ENCODE results near the gene TUBB8.
"Not testable (repeated sequence)": the region's sequence is repeated elsewhere in the genome, so short reads cannot be mapped to it uniquely, and the experiment has no call there.

The TUBB8 gene

DNA sequence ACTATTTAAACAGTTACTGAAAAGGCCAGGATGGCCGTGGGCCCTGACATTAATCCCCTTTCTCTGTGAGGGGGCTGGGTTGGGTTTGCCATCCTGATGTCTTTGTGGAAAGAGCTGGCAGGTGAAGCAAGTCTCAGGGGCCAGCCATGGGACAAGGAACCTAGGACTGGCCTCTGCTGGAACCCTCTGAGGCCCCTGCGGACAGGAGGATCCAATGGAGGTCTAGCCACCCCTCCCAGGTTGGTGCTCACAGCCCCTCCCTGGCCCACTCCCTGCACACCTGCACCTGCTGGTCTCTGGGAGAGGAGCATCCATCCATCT, 35.8 kb downstream of the TUBB8 start:
- not testable (repeated sequence) for DNase-seq

DNA sequence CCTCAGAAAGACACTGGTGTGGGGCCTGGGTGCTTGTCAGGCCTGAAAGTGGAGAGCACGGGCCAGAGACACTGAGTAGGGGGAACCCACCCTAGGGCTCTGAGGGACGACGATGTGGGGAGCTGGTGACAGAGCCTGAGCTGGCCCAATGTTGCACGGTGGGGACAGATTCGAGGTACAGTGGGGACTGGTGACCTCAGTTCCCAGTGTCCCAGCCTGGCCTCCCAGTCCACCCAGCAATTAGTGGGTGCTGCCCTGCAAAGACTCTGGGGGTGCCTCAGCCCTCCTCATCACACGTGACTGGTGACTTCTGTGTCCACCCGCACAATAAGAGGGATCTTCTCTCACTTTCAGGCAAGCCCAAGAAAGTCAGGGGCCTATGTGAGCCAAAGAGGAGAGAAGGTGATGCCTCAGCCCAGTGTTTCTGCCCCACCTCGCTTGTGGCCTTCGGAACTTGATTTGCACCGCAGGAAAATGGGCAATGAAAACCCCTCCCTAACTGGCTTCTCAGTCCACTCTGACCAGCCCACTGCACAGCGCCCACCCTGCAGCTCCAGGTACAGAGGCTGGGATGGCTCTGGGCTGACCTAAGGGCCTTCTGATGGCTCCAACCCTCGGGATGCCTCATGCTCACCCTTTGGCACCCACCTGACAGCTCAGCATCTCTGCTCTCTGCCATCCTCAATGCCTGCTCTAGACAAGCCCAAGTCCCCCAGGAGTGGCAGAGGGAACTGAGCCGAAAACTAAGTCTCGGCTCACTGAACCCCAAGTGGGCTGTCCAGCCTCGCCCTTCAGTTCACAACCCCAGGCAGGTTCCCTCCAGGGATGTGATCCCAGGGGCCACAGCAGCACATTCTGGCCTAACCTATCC, 36.4 kb downstream of the TUBB8 start:
- not testable (repeated sequence) for DNase-seq

DNA sequence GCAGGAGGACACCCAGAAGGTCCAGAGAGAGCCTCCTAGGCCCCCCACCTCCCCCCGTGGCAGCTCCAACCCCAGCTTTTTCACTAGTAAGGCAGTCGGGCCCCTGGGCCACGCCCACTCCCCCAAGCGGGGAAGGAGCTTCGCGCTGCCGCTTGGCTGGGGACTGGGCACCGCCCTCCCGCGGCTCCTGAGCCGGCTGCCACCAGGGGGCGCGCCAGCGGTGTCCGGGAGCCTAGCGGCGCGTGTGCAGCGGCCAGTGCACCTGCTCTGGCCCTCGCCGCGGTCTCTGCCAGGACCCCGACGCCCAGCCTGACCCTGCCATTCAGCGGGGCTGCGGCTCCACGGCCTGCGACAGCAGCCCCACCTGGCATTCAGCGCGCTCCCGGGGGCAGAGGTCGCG, 37.8 kb downstream of the TUBB8 start:
- not testable (repeated sequence) for DNase-seq

DNA sequence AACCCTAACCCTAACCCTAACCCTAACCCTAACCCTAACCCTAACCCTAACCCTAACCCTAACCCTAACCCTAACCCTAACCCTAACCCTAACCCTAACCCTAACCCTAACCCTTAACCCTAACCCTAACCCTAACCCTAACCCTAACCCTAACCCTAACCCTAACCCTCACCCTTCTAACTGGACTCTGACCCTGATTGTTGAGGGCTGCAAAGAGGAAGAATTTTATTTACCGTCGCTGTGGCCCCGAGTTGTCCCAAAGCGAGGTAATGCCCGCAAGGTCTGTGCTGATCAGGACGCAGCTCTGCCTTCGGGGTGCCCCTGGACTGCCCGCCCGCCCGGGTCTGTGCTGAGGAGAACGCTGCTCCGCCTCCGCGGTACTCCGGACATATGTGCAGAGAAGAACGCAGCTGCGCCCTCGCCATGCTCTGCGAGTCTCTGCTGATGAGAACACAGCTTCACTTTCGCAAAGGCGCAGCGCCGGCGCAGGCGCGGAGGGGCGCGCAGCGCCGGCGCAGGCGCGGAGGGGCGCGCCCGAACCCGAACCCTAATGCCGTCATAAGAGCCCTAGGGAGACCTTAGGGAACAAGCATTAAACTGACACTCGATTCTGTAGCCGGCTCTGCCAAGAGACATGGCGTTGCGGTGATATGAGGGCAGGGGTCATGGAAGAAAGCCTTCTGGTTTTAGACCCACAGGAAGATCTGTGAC, 38.7 kb downstream of the TUBB8 start:
- DNase-seq = peak; percentile 39

Measured in CD4-positive, alpha-beta T cell treated with Interleukin-17A for 1 hour (primary cell).